Midbrain (tissue), 1 donor: ENCODE measurements around the gene PIH1D1.
"Not testable (repeated sequence)": the region's sequence is repeated elsewhere in the genome, so short reads cannot be mapped to it uniquely, and the experiment has no call there.

ENCODE experiments used
- DNase-seq: peaks from one replicate; lab custom pipeline; 2025; lab: John Stamatoyannopoulos, UW

PIH1D1 gene

GRCh38 chr19:49455773-49456172 is 4.2 kb upstream of the PIH1D1 start:
- DNase-seq: no peak

GRCh38 chr19:49453757-49454240 is 2.2 kb upstream of the PIH1D1 start:
- no peak for DNase-seq

GRCh38 chr19:49453013-49453756 is 1.6 kb upstream of the PIH1D1 start, which contains the start of gene ALDH16A1:
Gene ALDH16A1 (plus strand): TSS chr19:49453225. CDS start chr19:49453332, 107 bp downstream.
- peak; percentile 97 for DNase-seq

- DNase-seq: no peak
These were observed 1.2 kb downstream of the PIH1D1 start for GRCh38 chr19:49450405-49450804.

GRCh38 chr19:49448432-49448786 is 3.2 kb downstream of the PIH1D1 start:
- DNase-seq: no peak

GRCh38 chr19:49447485-49448431 is 3.9 kb downstream of the PIH1D1 start:
- DNase-seq: no peak

- no peak for DNase-seq
These were observed 5.6 kb downstream of the PIH1D1 start for GRCh38 chr19:49445997-49446396.

- DNase-seq: not testable (repeated sequence)
These were observed 7.4 kb downstream of the PIH1D1 start for GRCh38 chr19:49444100-49444700.

- DNase-seq: peak; percentile 93
These were observed 8.1 kb downstream of the PIH1D1 start for GRCh38 chr19:49443366-49444099.

GRCh38 chr19:49442771-49443365 is 8.7 kb downstream of the PIH1D1 start:
- no peak for DNase-seq

- no peak for DNase-seq
These were observed 9.3 kb downstream of the PIH1D1 start for GRCh38 chr19:49442354-49442753.

- DNase-seq: no peak
These were observed 9.7 kb downstream of the PIH1D1 start for GRCh38 chr19:49441960-49442350.

GRCh38 chr19:49441210-49441959 is 10.2 kb downstream of the PIH1D1 start, which contains the start of gene SLC17A7:
Gene SLC17A7 (minus strand): TSS chr19:49441527. CDS start chr19:49441379, 148 bp downstream.
- no peak for DNase-seq

- DNase-seq: no peak
These were observed 11.0 kb downstream of the PIH1D1 start for GRCh38 chr19:49440439-49441209.

- DNase-seq: no peak
These were observed 11.8 kb downstream of the PIH1D1 start for GRCh38 chr19:49439836-49440235.

- DNase-seq: no peak
These were observed 13.4 kb downstream of the PIH1D1 start for GRCh38 chr19:49438261-49438660.

GRCh38 chr19:49437231-49437630 is 14.4 kb downstream of the PIH1D1 start:
- DNase-seq: no peak

GRCh38 chr19:49436381-49437017 is 15.1 kb downstream of the PIH1D1 start:
- no peak for DNase-seq

GRCh38 chr19:49435670-49436069 is 15.9 kb downstream of the PIH1D1 start:
- DNase-seq: no peak
